Esophagus muscularis mucosa (tissue), 4 donors: ENCODE measurements around the gene BLNK. TPM values are rescaled to one million over a fixed set of nuclear protein-coding genes. Genes with fewer than 3 reads are reported as not detected.

ENCODE experiments used
- DNase-seq: peaks from one replicate; pipeline ENCODE4 v3.0.0-alpha.2; 2017; ENCODE audit errors: extremely low spot score
- H3K27ac ChIP-seq, 4 donors: fragments of 200-600 bp; sonication (generic); replicated peaks in 1 of 4; 1 replicate in 3 of 4; 2 replicates in 1 of 4; pipeline ENCODE4 v1.5.1; 2016 to 2019; ENCODE audit warnings: mild to moderate bottlenecking in 1 of 4
- H3K27me3 ChIP-seq, 4 donors: fragments of 200-600 bp; sonication (generic); one replicate each; pipeline versions ENCODE4 v1.5.1 to v1.6.0; 2016 to 2019
- H3K36me3 ChIP-seq, 4 donors: fragments of 200-600 bp; sonication (generic); one replicate each; pipeline ENCODE4 v1.5.1; 2016 to 2019
- H3K4me1 ChIP-seq, 4 donors: fragments of 200-600 bp; sonication (generic); one replicate each; pipeline ENCODE4 v1.5.1; 2016 to 2019
- H3K4me3 ChIP-seq, 4 donors: fragments of 200-600 bp; sonication (generic); 1 replicate in 2 of 4; 2 replicates in 2 of 4; pipeline ENCODE4 v1.5.1; 2016 to 2019; ENCODE audit warnings: mild to moderate bottlenecking in 4 of 4, moderate library complexity in 1 of 4
- H3K9me3 ChIP-seq, 4 donors: fragments of 200-600 bp; sonication (generic); 1 replicate in 3 of 4; 2 replicates in 1 of 4; pipeline ENCODE4 v1.5.1; 2016 to 2019
- EP300 ChIP-seq: sonication (generic); formaldehyde crosslinking; IDR thresholded peaks from one replicate; pipeline ENCODE4 v1.6.1; 2017; ENCODE audit warnings: antibody characterized with exemption
- POLR2A ChIP-seq: fragments of 450-650 bp; IDR thresholded peaks from one replicate; pipeline ENCODE4 v1.6.1; 2017; ENCODE audit warnings: antibody characterized with exemption, moderate library complexity, mild to moderate bottlenecking, low read depth
- POLR2AphosphoS5 ChIP-seq, 2 donors: sonication (generic); formaldehyde crosslinking; IDR thresholded peaks; one replicate each; pipeline ENCODE4 v1.6.1; 2017; ENCODE audit warnings: antibody characterized with exemption in 2 of 2
- WGBS: methylation state at CpG from one replicate; pipeline ENCODE4 v1.1.5; 2018; 5-methylcytosine and 5-hydroxymethylcytosine counted together
- intact Hi-C: fragments of 100-400 bp; cut with DNase I; formaldehyde crosslinking; loops from one replicate; pipeline ENCODE4 v1.15.1; 2023
- total RNA-seq, 4 donors: library from RNA; depleted of rRNA; stranded (reverse); fragments of >200 nt; gene quantifications; one replicate each; pipeline versions ENCODE4 v1.1.0 to v1.2.1, GENCODE V29; 2016
- TF ChIP-seq, protein P1 (sequence below), 3 experiments: fragments of 200-600 bp in 2 of 3; fragments of 450-650 bp in 1 of 3; sonication (generic) in 2 of 3; IDR thresholded peaks; one replicate each; pipeline ENCODE4 v1.5.1; 2017 to 2019; ENCODE audit warnings: antibody characterized with exemption in 3 of 3, mild to moderate bottlenecking in 2 of 3, moderate library complexity in 1 of 3

Gene BLNK
- total RNA-seq, 4 donors from 2014 or later: 0.86 to 5.0 (median 1.1) TPM

DNA sequence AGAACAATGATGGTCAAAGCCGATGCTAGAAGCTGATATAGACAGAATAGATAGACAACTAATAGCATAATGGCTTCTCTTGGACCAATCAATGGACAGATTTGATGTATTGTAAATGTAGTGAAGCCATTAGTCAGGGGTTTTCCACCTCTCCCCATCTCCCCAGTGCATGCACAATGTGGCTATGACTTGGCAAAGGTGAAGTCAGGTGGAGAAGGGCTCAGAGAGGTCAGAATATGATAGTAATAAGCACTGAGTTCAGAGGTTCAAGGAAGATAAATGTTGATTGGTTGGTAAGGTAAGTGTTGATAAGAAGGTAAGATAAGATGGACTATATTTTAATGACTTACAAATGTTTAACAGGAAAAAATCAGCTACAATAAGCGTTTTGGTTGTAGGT lies 28.5 kb downstream of the BLNK start:
- no peaks in the 10 kb centered on the region for H3K36me3 ChIP-seq
- no peaks in the 10 kb centered on the region for H3K9me3 ChIP-seq
- no peak for DNase-seq
- intact Hi-C loops: no loop called here
- no peak overlapping the region for H3K27ac ChIP-seq
- H3K27me3 ChIP-seq: no peaks in the 10 kb centered on the region
- TF ChIP-seq, protein P1, sequence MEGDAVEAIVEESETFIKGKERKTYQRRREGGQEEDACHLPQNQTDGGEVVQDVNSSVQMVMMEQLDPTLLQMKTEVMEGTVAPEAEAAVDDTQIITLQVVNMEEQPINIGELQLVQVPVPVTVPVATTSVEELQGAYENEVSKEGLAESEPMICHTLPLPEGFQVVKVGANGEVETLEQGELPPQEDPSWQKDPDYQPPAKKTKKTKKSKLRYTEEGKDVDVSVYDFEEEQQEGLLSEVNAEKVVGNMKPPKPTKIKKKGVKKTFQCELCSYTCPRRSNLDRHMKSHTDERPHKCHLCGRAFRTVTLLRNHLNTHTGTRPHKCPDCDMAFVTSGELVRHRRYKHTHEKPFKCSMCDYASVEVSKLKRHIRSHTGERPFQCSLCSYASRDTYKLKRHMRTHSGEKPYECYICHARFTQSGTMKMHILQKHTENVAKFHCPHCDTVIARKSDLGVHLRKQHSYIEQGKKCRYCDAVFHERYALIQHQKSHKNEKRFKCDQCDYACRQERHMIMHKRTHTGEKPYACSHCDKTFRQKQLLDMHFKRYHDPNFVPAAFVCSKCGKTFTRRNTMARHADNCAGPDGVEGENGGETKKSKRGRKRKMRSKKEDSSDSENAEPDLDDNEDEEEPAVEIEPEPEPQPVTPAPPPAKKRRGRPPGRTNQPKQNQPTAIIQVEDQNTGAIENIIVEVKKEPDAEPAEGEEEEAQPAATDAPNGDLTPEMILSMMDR (IDR thresholded peaks at IDR 0.05): no peak
- no peak for TF ChIP-seq EP300
- TF ChIP-seq POLR2A: no peak
- no peak for TF ChIP-seq POLR2AphosphoS5 (IDR thresholded peaks at IDR 0.05)
- WGBS: 86% methylated on average over 2 of the region's 2 CpGs
- no peak overlapping the region for H3K4me3 ChIP-seq
- no peaks in the 10 kb centered on the region for H3K4me1 ChIP-seq

DNA sequence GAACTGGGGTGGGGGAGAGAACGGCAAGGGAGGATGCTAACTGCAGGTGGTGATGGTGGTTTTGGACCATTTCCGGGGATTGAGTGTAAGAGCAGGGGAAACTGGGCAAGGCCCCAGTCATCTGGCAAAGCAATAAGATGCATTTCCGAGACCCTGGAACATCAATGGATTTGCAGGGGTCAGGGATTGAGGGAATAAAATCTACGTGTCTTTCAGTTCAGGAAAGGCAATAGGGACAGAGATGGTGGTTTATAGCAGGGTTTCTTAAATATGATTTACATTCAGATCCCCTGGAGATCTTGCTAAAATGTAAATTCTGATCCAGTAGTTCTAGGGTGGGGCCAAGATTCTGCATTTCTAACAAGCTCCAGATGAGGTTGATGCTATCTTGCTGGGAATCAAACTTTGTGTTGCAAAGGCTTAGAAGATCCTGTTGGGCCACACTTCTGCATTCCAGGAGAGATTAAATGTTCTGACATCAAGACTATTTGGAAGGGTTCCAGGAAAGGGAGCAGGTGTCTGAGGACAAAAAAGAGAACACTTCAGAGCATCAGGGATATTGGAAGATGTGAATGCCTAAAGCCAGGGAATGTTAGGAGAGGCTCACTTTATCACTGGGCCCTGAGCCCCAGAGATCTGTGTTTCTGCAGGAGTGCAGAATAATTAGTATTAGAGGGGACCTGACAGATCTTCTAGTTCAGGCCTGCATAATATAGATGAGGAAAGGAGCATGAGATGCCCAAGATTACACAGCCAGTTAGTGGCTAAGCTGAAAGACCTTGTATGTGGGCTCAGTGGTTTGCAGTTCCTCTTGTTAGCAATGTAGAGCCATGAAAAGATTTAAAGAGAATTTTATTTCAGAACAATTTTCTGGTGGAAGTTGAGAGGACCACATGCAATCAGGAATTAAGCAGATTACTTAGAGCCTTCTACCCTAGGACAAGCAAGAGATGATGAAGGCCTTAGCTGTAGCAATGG lies 32.4 kb downstream of the BLNK start:
- no peaks in the 10 kb centered on the region for H3K4me1 ChIP-seq
- no peaks in the 10 kb centered on the region for H3K9me3 ChIP-seq
- TF ChIP-seq POLR2AphosphoS5 (IDR thresholded peaks at IDR 0.05): no peak
- no peak for TF ChIP-seq POLR2A
- no peak for TF ChIP-seq EP300
- TF ChIP-seq, protein P1 (IDR thresholded peaks at IDR 0.05): no peak
- H3K27ac ChIP-seq: no peak overlapping the region
- no peak for DNase-seq
- intact Hi-C loops: no loop called here
- no peaks in the 10 kb centered on the region for H3K27me3 ChIP-seq
- 52% methylated on average over 4 of the region's 4 CpGs for WGBS
- no peaks in the 10 kb centered on the region for H3K36me3 ChIP-seq
- no peak overlapping the region for H3K4me3 ChIP-seq

DNA sequence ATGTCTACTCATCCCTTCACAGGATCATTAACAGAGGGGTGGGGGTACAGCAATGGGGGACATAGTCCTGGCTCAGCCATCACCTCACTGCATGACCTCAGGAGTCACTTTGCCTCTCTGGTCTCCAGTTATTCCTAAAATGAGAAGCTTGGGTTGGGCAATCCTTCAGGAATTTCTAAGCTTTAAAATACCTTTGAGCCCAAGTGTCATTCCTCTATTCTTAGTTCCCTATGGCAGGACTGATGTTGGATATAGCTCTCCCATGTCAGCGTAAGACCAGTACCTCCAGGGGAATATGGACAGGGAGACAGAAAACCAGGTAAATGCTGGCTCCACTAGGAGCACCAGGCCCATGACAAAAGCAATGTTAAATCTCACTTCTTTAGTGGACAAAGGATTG lies 34.5 kb downstream of the BLNK start:
- no peaks in the 10 kb centered on the region for H3K9me3 ChIP-seq
- no peaks in the 10 kb centered on the region for H3K36me3 ChIP-seq
- intact Hi-C loops: no loop called here
- no peak overlapping the region for H3K4me3 ChIP-seq
- no peak for DNase-seq
- H3K27me3 ChIP-seq: no peaks in the 10 kb centered on the region
- no peak for TF ChIP-seq POLR2AphosphoS5 (IDR thresholded peaks at IDR 0.05)
- TF ChIP-seq, protein P1 (IDR thresholded peaks at IDR 0.05): no peak
- no peak for TF ChIP-seq EP300
- no peak for TF ChIP-seq POLR2A
- 100% methylated on average over 1 of the region's 1 CpG for WGBS
- no peaks in the 10 kb centered on the region for H3K4me1 ChIP-seq
- H3K27ac ChIP-seq: no peak overlapping the region

DNA sequence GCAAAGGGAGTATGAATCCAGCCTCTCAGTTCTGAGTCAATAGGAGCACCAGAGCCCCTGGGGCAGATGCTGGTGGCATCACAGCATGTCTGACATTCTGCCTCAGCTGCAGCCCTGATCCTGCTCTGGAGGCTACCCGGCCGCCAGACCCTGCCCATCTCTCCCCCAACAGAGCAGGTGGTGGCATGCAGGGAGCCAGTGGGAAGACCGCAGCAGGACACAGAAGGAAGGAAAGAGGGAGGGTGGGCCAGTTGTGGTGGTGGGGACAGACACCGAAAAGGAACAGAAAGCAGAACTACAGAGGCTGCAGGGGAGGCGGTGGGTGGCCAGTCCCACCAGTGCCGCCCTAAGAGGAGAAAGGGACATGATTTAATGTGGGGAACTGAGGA lies 35.3 kb downstream of the BLNK start:
- Histone ChIP-seq H3K27ac (no peak overlapping the region), H3K9me3 (no peaks in the 10 kb centered on the region), H3K27me3 (no peaks in the 10 kb centered on the region), H3K4me3 (no peak overlapping the region), H3K36me3 (no peaks in the 10 kb centered on the region), H3K4me1 (no peaks in the 10 kb centered on the region)
- DNase-seq: no peak
- TF ChIP-seq EP300: no peak
- TF ChIP-seq, protein P1 (IDR thresholded peaks at IDR 0.05): no peak
- no peak for TF ChIP-seq POLR2AphosphoS5 (IDR thresholded peaks at IDR 0.05)
- no peak for TF ChIP-seq POLR2A
- intact Hi-C loops: no loop called here
- WGBS: 94% methylated on average over 6 of the region's 6 CpGs
